Hematopoietic multipotent progenitor cell (in vitro differentiated cells): Measurements from ENCODE around the gene BPHL. TPM values are rescaled to one million over a fixed set of nuclear protein-coding genes. Genes with fewer than 3 reads are reported as not detected.
A peak's percentile ranks its signal among the peaks of the same experiment; 100 is the strongest.
"Not testable (repeated sequence)": the region's sequence is repeated elsewhere in the genome, so short reads cannot be mapped to it uniquely, and the experiment has no call there.

Experiments
- DNase-seq, 3 donors: peaks; one replicate each; pipeline ENCODE4 v3.0.0-alpha.2; 2011 to 2015; ENCODE audit warnings: low read depth in 2 of 3, low spot score in 2 of 3
- total RNA-seq: library from RNA; depleted of rRNA; stranded (reverse); fragments of >200 nt; gene quantifications from one replicate; pipeline ENCODE4 v1.2.3, GENCODE V29; 2012

Gene BPHL
- total RNA-seq, 1 donor: 10.5 TPM

- DNase-seq: not testable (repeated sequence)
These were observed 36.9 kb downstream of the BPHL start for GRCh38 chr6:3155416-3155815.

GRCh38 chr6:3156184-3157130 lies 37.9 kb downstream of the BPHL start:
- DNase-seq: peak in 2 of 3 donors; percentile 26 to 48

GRCh38 chr6:3157131-3157933 lies 38.8 kb downstream of the BPHL start, which contains the start of gene TUBB2A:
Gene TUBB2A (minus strand): TSS chr6:3157544. CDS start chr6:3157463, 81 bp downstream.
- DNase-seq: peak; percentile 71 to 82 (median 75)

- DNase-seq: peak; percentile 46 to 67 (median 62)
These were observed 41.6 kb downstream of the BPHL start for GRCh38 chr6:3159805-3160781.

- no peak for DNase-seq
These were observed 43.6 kb downstream of the BPHL start for GRCh38 chr6:3162067-3162497.

GRCh38 chr6:3162565-3163247 lies 44.2 kb downstream of the BPHL start:
- peak in 2 of 3 donors; percentile 80 to 81 for DNase-seq

- peak in 1 of 3 donors; percentile 51 for DNase-seq
These were observed 44.7 kb downstream of the BPHL start for GRCh38 chr6:3163248-3163594.

GRCh38 chr6:3164388-3164787 lies 45.9 kb downstream of the BPHL start:
- DNase-seq: no peak

GRCh38 chr6:3165631-3166534 lies 47.4 kb downstream of the BPHL start:
- DNase-seq: no peak

GRCh38 chr6:3166535-3167225 lies 48.2 kb downstream of the BPHL start:
- DNase-seq: not testable (repeated sequence)

- not testable (repeated sequence) for DNase-seq
These were observed 49.5 kb downstream of the BPHL start for GRCh38 chr6:3168046-3168445.

GRCh38 chr6:3170676-3171075 lies 52.2 kb downstream of the BPHL start:
- not testable (repeated sequence) for DNase-seq

GRCh38 chr6:3171313-3172175 lies 53.0 kb downstream of the BPHL start:
- not testable (repeated sequence) for DNase-seq

GRCh38 chr6:3172789-3173188 lies 54.3 kb downstream of the BPHL start:
- DNase-seq: not testable (repeated sequence)

- DNase-seq: not testable (repeated sequence)
These were observed 55.2 kb downstream of the BPHL start for GRCh38 chr6:3173636-3174089.

- DNase-seq: no peak
These were observed 57.3 kb downstream of the BPHL start for GRCh38 chr6:3175715-3176402.
